Fibroblast of lung (primary cell): ENCODE results near the gene DCAF5. TPM values are rescaled to one million over a fixed set of nuclear protein-coding genes. Genes with fewer than 3 reads are reported as not detected.
"Not testable (repeated sequence)": the region's sequence is repeated elsewhere in the genome, so short reads cannot be mapped to it uniquely, and the experiment has no call there.

Source experiments
- DNase-seq, 2 donors: peaks; one replicate each; pipeline versions ENCODE4 v3.0.0 to v3.0.0-alpha.2; 2010; ENCODE audit warnings: low read depth in 2 of 2
- H2AFZ ChIP-seq: 2 replicates; pipeline ENCODE4 v1.5.1; 2012; ENCODE audit warnings: low read length, control low read depth, inconsistent platforms
- H3K27ac ChIP-seq: 2 replicates; pipeline ENCODE4 v1.5.1; 2011; ENCODE audit warnings: low read length, control low read depth; ENCODE audit not compliant: insufficient read depth
- H3K27me3 ChIP-seq: 2 replicates; pipeline ENCODE4 v1.5.1; 2011; ENCODE audit warnings: mild to moderate bottlenecking, low read length; ENCODE audit not compliant: control insufficient read depth, insufficient read depth
- H3K36me3 ChIP-seq: 2 replicates; pipeline ENCODE4 v1.5.1; 2011; ENCODE audit warnings: low read length; ENCODE audit not compliant: control insufficient read depth, insufficient read depth
- H3K4me1 ChIP-seq: 2 replicates; pipeline ENCODE4 v1.5.1; 2011; ENCODE audit warnings: low read length; ENCODE audit not compliant: control insufficient read depth, insufficient read depth; ENCODE audit errors: extremely low read depth
- H3K4me2 ChIP-seq: 2 replicates; pipeline ENCODE4 v1.5.1; 2011; ENCODE audit warnings: low read length, control low read depth; ENCODE audit not compliant: insufficient read depth; ENCODE audit errors: extremely low read depth
- H3K4me3 ChIP-seq, 4 experiments: fragments of 200-600 bp in 1 of 4; sonication (generic) in 1 of 4; replicated peaks in 1 of 4; 2 replicates each; pipeline ENCODE4 v1.5.1; 2011 to 2016; ENCODE audit warnings: low read length in 4 of 4, low read depth in 3 of 4, mild to moderate bottlenecking in 3 of 4, control low read depth in 2 of 4, inconsistent platforms in 1 of 4, mixed read lengths in 1 of 4; ENCODE audit not compliant: insufficient read depth in 1 of 4; ENCODE audit errors: control extremely low read depth in 1 of 4
- H3K79me2 ChIP-seq: 2 replicates; pipeline ENCODE4 v1.5.1; 2012; ENCODE audit warnings: mild to moderate bottlenecking, low read length, inconsistent platforms; ENCODE audit not compliant: control insufficient read depth, insufficient read depth
- H3K9ac ChIP-seq: 2 replicates; pipeline ENCODE4 v1.5.1; 2011; ENCODE audit warnings: mild to moderate bottlenecking, low read length, control low read depth; ENCODE audit not compliant: insufficient read depth
- H3K9me3 ChIP-seq: 2 replicates; pipeline ENCODE4 v1.5.1; 2012; ENCODE audit warnings: low read depth, low read length; ENCODE audit not compliant: control insufficient read depth, insufficient read depth
- H4K20me1 ChIP-seq: 2 replicates; pipeline ENCODE4 v1.5.1; 2011; ENCODE audit warnings: low read length; ENCODE audit not compliant: control insufficient read depth, insufficient read depth; ENCODE audit errors: extremely low read depth
- CTCF ChIP-seq, 2 donors: IDR thresholded peaks in 1 of 2; conservative IDR thresholded peaks in 1 of 2; 1 replicate in 1 of 2; 2 replicates in 1 of 2; pipeline ENCODE4 v1.5.1; 2011 to 2012; ENCODE audit warnings: low read length in 2 of 2, control low read depth in 1 of 2, inconsistent platforms in 1 of 2, low read depth in 1 of 2, mild to moderate bottlenecking in 1 of 2
- EZH2 ChIP-seq: IDR thresholded peaks from 2 replicates; pipeline ENCODE4 v1.5.1; 2012; ENCODE audit warnings: low read length, control low read depth, mild to moderate bottlenecking; ENCODE audit errors: missing control alignments
- polyA plus RNA-seq, 2 donors: library from polyadenylated mRNA; depleted of rRNA in 1 of 2; stranded (reverse) in 1 of 2; unstranded in 1 of 2; fragments of >200 nt; gene quantifications; 2 replicates each; pipeline ENCODE4 v1.2.1, GENCODE V29; 2011 to 2012; ENCODE audit warnings: missing spikeins in 1 of 2
- total RNA-seq: library from RNA; depleted of rRNA; stranded (reverse); fragments of >200 nt; gene quantifications from 2 replicates; pipeline ENCODE4 v1.2.1, GENCODE V29; 2014

The DCAF5 gene
- total and polyA plus RNA-seq, 2 donors (not counting 1 experiment from before 2014, with no cell fraction given) = 16.8 to 31.8 TPM

GRCh38 chr14:69079188-69079742, 73.7 kb downstream of the DCAF5 start:
- Histone ChIP-seq H3K9ac (peak overlapping the region; percentile 21), H3K9me3 (no peaks in the 10 kb centered on the region), H3K27ac (peak overlapping the region; percentile 83), H3K36me3 (no peaks in the 10 kb centered on the region), H3K4me3 (no peak overlapping the region), H4K20me1 (no peaks in the 10 kb centered on the region), H3K27me3 (no peaks in the 10 kb centered on the region), H3K79me2 (peaks cover 2% of the 10 kb centered on the region), H2AFZ (no peak overlapping the region), H3K4me2 (peak overlapping the region; percentile 42), H3K4me1 (peaks cover 14% of the 10 kb centered on the region)
- TF ChIP-seq CTCF (conservative IDR thresholded peaks at IDR 0.05 in 1 of 2, IDR thresholded peaks at IDR 0.05 in 1 of 2; ENCODE audit: low read depth in 1 of 2, low read length in 2 of 2) = no peak
- DNase-seq = peak; percentile 76 to 95

- no peak overlapping the region for H2AFZ ChIP-seq
- H4K20me1 ChIP-seq = no peaks in the 10 kb centered on the region
- no peaks in the 10 kb centered on the region for H3K36me3 ChIP-seq
- H3K4me3 ChIP-seq = no peak overlapping the region
- peaks cover 14% of the 10 kb centered on the region for H3K4me1 ChIP-seq
- DNase-seq = peak; percentile 65 to 97
- H3K4me2 ChIP-seq = peak overlapping the region; percentile 21
- TF ChIP-seq EZH2 (no peak), CTCF (conservative IDR thresholded peaks at IDR 0.05 in 1 of 2, IDR thresholded peaks at IDR 0.05 in 1 of 2; ENCODE audit: low read depth in 1 of 2, low read length in 2 of 2) (no peak)
- H3K79me2 ChIP-seq = peaks cover 2% of the 10 kb centered on the region
- no peaks in the 10 kb centered on the region for H3K9me3 ChIP-seq
- H3K9ac ChIP-seq = no peak overlapping the region
- H3K27ac ChIP-seq = peak overlapping the region; percentile 83
- H3K27me3 ChIP-seq = no peaks in the 10 kb centered on the region
Observed at GRCh38 chr14:69077841-69078240, 75.1 kb downstream of the DCAF5 start.

GRCh38 chr14:69077185-69077584, 75.7 kb downstream of the DCAF5 start:
- not testable (repeated sequence) for H4K20me1 ChIP-seq, H3K4me2 ChIP-seq, H3K9me3 ChIP-seq, H3K4me3 ChIP-seq, H3K36me3 ChIP-seq, H3K79me2 ChIP-seq, DNase-seq, H3K9ac ChIP-seq, H3K27me3 ChIP-seq, H2AFZ ChIP-seq
- Histone ChIP-seq H3K4me1 (peaks cover 14% of the 10 kb centered on the region), H3K27ac (peak overlapping the region; percentile 83)
